Measurements from ENCODE around the gene IGF2BP3. TPM values are rescaled to one million over a fixed set of nuclear protein-coding genes. Genes with fewer than 3 reads are reported as not detected.
A peak's percentile ranks its signal among the peaks of the same experiment; 100 is the strongest.

Gene IGF2BP3
- total and polyA plus RNA-seq, 2 donors (not counting 1 experiment from before 2014, with no cell fraction given), result 4.3 to 11.2 TPM

DNA sequence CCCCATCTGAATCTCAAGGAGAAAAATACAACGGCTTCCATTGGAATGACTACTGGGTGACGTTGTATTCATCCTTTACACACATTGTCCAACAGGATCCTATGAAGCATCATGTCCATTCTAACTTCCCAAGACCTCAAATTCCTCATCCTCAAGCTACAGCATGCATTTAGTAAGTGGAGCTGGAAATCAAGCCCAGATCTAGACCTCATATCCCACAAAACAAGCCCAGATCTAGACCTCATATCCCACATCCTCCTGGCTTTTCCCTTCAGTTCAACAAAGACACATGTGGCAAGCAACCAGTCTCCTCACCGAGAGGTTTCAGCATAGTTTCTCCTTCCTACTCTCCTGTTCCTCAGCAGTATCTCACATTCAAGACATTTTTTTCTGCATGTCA lies 12.2 kb downstream of the IGF2BP3 start:
- Histone ChIP-seq H3K79me2 (ENCODE audit: control insufficient read depth, insufficient read depth, low read length) (peaks cover 4% of the 10 kb centered on the region), H3K4me1 (ENCODE audit: control insufficient read depth, extremely low read depth, insufficient read depth, low read length) (no peaks in the 10 kb centered on the region)
- peak in 1 of 2 donors; percentile 57 for DNase-seq (ENCODE audit: low read depth in 2 of 2)

DNA sequence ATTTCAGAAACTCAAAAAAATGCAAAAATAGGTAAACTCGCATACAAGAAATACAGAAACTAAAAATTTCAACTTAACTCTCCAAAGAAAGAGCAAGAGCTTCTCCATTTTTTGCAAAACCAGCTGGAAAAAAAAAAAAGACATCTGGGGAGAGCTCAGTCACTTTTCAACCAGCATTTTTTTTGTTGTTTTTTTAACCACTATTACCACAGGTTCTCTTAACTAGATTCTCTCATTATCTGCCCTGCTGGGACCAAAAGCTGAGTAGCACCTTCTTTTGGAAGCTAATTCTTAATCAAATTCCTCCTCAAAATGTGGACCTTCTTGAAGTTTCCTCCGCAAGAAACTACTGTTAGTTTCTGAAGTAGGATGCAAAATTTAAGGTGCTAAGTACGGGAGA lies 14.2 kb downstream of the IGF2BP3 start:
- Histone ChIP-seq H2AFZ (ENCODE audit: low read length) (no peak overlapping the region), H3K9me3 (ENCODE audit: control insufficient read depth, insufficient read depth, low read depth, low read length) (no peaks in the 10 kb centered on the region), H3K27ac (ENCODE audit: insufficient read depth, low read length) (no peak overlapping the region), H3K27me3 (ENCODE audit: control insufficient read depth, insufficient read depth, low read length) (no peaks in the 10 kb centered on the region), H3K9ac (ENCODE audit: insufficient read depth, low read length) (no peak overlapping the region), H3K4me3 (replicated peaks in 1 of 4; ENCODE audit: control extremely low read depth in 1 of 4, insufficient read depth in 1 of 4, low read depth in 3 of 4, low read length in 4 of 4) (no peak overlapping the region), H3K79me2 (ENCODE audit: control insufficient read depth, insufficient read depth, low read length) (no peaks in the 10 kb centered on the region), H3K4me2 (ENCODE audit: extremely low read depth, insufficient read depth, low read length) (no peak overlapping the region), H4K20me1 (ENCODE audit: control insufficient read depth, extremely low read depth, insufficient read depth, low read length) (no peaks in the 10 kb centered on the region), H3K4me1 (ENCODE audit: control insufficient read depth, extremely low read depth, insufficient read depth, low read length) (no peaks in the 10 kb centered on the region), H3K36me3 (ENCODE audit: control insufficient read depth, insufficient read depth, low read length) (no peaks in the 10 kb centered on the region)
- no peak for DNase-seq (ENCODE audit: low read depth in 2 of 2)
- no peak for TF ChIP-seq EZH2 (IDR thresholded peaks at IDR 0.05; ENCODE audit: low read length, missing control alignments)
- TF ChIP-seq, protein P1, sequence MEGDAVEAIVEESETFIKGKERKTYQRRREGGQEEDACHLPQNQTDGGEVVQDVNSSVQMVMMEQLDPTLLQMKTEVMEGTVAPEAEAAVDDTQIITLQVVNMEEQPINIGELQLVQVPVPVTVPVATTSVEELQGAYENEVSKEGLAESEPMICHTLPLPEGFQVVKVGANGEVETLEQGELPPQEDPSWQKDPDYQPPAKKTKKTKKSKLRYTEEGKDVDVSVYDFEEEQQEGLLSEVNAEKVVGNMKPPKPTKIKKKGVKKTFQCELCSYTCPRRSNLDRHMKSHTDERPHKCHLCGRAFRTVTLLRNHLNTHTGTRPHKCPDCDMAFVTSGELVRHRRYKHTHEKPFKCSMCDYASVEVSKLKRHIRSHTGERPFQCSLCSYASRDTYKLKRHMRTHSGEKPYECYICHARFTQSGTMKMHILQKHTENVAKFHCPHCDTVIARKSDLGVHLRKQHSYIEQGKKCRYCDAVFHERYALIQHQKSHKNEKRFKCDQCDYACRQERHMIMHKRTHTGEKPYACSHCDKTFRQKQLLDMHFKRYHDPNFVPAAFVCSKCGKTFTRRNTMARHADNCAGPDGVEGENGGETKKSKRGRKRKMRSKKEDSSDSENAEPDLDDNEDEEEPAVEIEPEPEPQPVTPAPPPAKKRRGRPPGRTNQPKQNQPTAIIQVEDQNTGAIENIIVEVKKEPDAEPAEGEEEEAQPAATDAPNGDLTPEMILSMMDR (conservative IDR thresholded peaks at IDR 0.05 in 1 of 2, IDR thresholded peaks at IDR 0.05 in 1 of 2; ENCODE audit: low read depth in 1 of 2, low read length in 2 of 2), result no peak

More for the DNA sequence above, 12.2 kb downstream of the IGF2BP3 start:
- Histone ChIP-seq H3K9me3 (ENCODE audit: control insufficient read depth, insufficient read depth, low read depth, low read length) (no peaks in the 10 kb centered on the region), H3K27ac (ENCODE audit: insufficient read depth, low read length) (no peak overlapping the region), H3K4me2 (ENCODE audit: extremely low read depth, insufficient read depth, low read length) (no peak overlapping the region), H3K27me3 (ENCODE audit: control insufficient read depth, insufficient read depth, low read length) (no peaks in the 10 kb centered on the region), H4K20me1 (ENCODE audit: control insufficient read depth, extremely low read depth, insufficient read depth, low read length) (no peaks in the 10 kb centered on the region), H3K36me3 (ENCODE audit: control insufficient read depth, insufficient read depth, low read length) (no peaks in the 10 kb centered on the region), H3K9ac (ENCODE audit: insufficient read depth, low read length) (no peak overlapping the region), H2AFZ (ENCODE audit: low read length) (no peak overlapping the region), H3K4me3 (replicated peaks in 1 of 4; ENCODE audit: control extremely low read depth in 1 of 4, insufficient read depth in 1 of 4, low read depth in 3 of 4, low read length in 4 of 4) (no peak overlapping the region)
- TF ChIP-seq, protein P1 (conservative IDR thresholded peaks at IDR 0.05 in 1 of 2, IDR thresholded peaks at IDR 0.05 in 1 of 2; ENCODE audit: low read depth in 1 of 2, low read length in 2 of 2), result no peak
- no peak for TF ChIP-seq EZH2 (IDR thresholded peaks at IDR 0.05; ENCODE audit: low read length, missing control alignments)

GRCh38 chr7:23454881-23455526 lies 15.3 kb downstream of the IGF2BP3 start:
- Histone ChIP-seq H3K79me2 (ENCODE audit: control insufficient read depth, insufficient read depth, low read length) (no peaks in the 10 kb centered on the region), H4K20me1 (ENCODE audit: control insufficient read depth, extremely low read depth, insufficient read depth, low read length) (no peaks in the 10 kb centered on the region)
- no peak for DNase-seq (ENCODE audit: low read depth in 2 of 2)

More at GRCh38 chr7:23454881-23455526, 15.3 kb downstream of the IGF2BP3 start:
- no peaks in the 10 kb centered on the region for H3K9me3 ChIP-seq (ENCODE audit: control insufficient read depth, insufficient read depth, low read depth, low read length)
- TF ChIP-seq, protein P1 (conservative IDR thresholded peaks at IDR 0.05 in 1 of 2, IDR thresholded peaks at IDR 0.05 in 1 of 2; ENCODE audit: low read depth in 1 of 2, low read length in 2 of 2), result no peak
- TF ChIP-seq EZH2 (IDR thresholded peaks at IDR 0.05; ENCODE audit: low read length, missing control alignments), result no peak
- H3K4me2 ChIP-seq (ENCODE audit: extremely low read depth, insufficient read depth, low read length), result no peak overlapping the region
- no peaks in the 10 kb centered on the region for H3K27me3 ChIP-seq (ENCODE audit: control insufficient read depth, insufficient read depth, low read length)
- H3K4me3 ChIP-seq (replicated peaks in 1 of 4; ENCODE audit: control extremely low read depth in 1 of 4, insufficient read depth in 1 of 4, low read depth in 3 of 4, low read length in 4 of 4), result no peak overlapping the region
- H3K9ac ChIP-seq (ENCODE audit: insufficient read depth, low read length), result no peak overlapping the region
- no peaks in the 10 kb centered on the region for H3K4me1 ChIP-seq (ENCODE audit: control insufficient read depth, extremely low read depth, insufficient read depth, low read length)
- H2AFZ ChIP-seq (ENCODE audit: low read length), result no peak overlapping the region
- H3K36me3 ChIP-seq (ENCODE audit: control insufficient read depth, insufficient read depth, low read length), result no peaks in the 10 kb centered on the region
- H3K27ac ChIP-seq (ENCODE audit: insufficient read depth, low read length), result no peak overlapping the region
